Activated T-cell treated with anti-CD3 and anti-CD28 coated beads, Interleukin-2, amount 50 U/mL, for 4 hours (primary cell): ENCODE measurements around the gene TMEM150C. TPM values are rescaled to one million over a fixed set of nuclear protein-coding genes. Genes with fewer than 3 reads are reported as not detected.
"Not testable (repeated sequence)": the region's sequence is repeated elsewhere in the genome, so short reads cannot be mapped to it uniquely, and the experiment has no call there.

Experiments
- ATAC-seq, 2 donors: fragments of 200-7000 bp; cut with Tn5 transposase; one replicate each; pipeline ENCODE4 v1.10.0; 2021
- DNase-seq: peaks from one replicate; pipeline ENCODE4 v3.0.0-alpha.2; 2020
- H3K27me3 Mint-ChIP-seq: one replicate; pipeline ENCODE4 v1.8.0; 2021; ENCODE audit warnings: low read depth, mixed read lengths
- H3K36me3 Mint-ChIP-seq: one replicate; pipeline ENCODE4 v1.8.0; 2022; ENCODE audit warnings: mixed read lengths; ENCODE audit not compliant: insufficient read depth
- H3K4me1 Mint-ChIP-seq: one replicate; pipeline ENCODE4 v1.8.0; 2021; ENCODE audit warnings: low read depth, mixed read lengths
- H3K4me3 Mint-ChIP-seq: one replicate; pipeline ENCODE4 v1.8.0; 2021; ENCODE audit warnings: mild to moderate bottlenecking, moderate library complexity, mixed read lengths
- H3K9me3 Mint-ChIP-seq: one replicate; pipeline ENCODE4 v1.8.0; 2021; ENCODE audit warnings: mixed read lengths
- total RNA-seq, 3 donors: library from RNA; stranded (reverse); gene quantifications; one replicate each; pipeline ENCODE4 v1.2.1, GENCODE V29; 2021

Gene TMEM150C
- total RNA-seq, 3 donors from 2014 or later, result 0.13 to 0.24 TPM; not detected in 1

DNA sequence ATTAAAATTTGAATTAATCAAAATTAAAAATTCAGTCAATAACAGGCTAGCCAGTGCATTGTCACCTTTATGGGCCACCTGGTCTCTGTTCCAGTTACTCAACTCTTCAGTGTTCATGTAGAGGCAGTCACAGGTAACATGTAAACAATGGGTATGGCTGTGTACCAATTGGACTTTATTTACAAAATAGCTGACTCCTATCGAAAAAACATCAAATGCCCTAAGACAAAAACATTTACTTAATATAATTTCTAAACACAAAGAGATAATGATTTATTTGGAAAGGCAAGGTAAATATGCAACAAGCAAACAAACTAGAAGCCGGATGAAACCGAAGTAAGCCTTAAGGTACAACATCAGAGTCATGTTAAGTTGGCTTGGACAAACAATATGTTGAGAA is 8.8 kb downstream of the TMEM150C start:
- DNase-seq (no peak), ATAC-seq (no peak)
- peaks cover 6% of the 10 kb centered on the region for H3K9me3 Mint-ChIP-seq
- no peak overlapping the region for H3K4me3 Mint-ChIP-seq
- no peaks in the 10 kb centered on the region for H3K4me1 Mint-ChIP-seq
- no peaks in the 10 kb centered on the region for H3K36me3 Mint-ChIP-seq
- peaks cover 17% of the 10 kb centered on the region for H3K27me3 Mint-ChIP-seq

DNA sequence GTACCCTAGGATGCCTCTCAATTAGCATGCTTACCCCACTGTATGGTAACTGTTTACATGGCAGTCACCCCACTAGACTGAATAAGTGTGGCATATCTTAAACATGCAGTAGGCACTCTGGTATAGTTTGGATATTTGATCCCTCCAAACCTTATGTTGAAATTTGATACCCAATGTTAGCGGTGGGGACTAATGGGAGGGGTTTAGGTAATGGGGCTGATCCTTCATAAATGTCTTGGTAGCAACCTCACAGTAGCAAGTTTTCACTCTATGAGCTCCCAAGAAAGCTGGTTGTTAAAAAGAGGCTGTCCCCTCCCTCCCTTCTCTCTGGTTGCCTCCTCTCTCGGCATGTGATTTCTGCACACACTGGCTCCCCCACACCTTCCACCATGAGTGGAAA is 10.1 kb downstream of the TMEM150C start:
- DNase-seq, result no peak
- no peaks in the 10 kb centered on the region for H3K4me1 Mint-ChIP-seq
- H3K27me3 Mint-ChIP-seq, result peaks cover 11% of the 10 kb centered on the region
- H3K4me3 Mint-ChIP-seq, result no peak overlapping the region
- H3K9me3 Mint-ChIP-seq, result peaks cover 6% of the 10 kb centered on the region
- no peak for ATAC-seq
- H3K36me3 Mint-ChIP-seq, result no peaks in the 10 kb centered on the region

DNA sequence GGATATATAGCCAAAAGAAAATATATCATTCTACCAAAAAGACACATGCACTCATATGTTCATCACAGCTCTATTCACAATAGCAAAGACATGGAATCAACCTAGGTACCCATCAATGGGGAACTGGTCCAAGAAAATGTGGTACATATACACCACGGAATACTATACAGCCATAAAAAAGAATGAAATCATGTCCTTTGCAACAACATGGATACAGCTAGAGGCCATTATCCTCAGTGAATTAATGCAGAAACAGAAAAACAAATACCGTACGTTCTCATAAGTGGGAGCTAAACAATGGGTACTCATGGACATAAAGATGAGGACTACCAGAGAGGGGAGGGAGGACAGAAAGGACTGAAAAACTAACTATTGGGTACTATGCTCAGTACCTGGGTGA is 13.9 kb downstream of the TMEM150C start:
- not testable (repeated sequence) for H3K4me3 Mint-ChIP-seq, H3K36me3 Mint-ChIP-seq, ATAC-seq, H3K9me3 Mint-ChIP-seq, DNase-seq, H3K4me1 Mint-ChIP-seq
- H3K27me3 Mint-ChIP-seq, result peaks cover 17% of the 10 kb centered on the region

DNA sequence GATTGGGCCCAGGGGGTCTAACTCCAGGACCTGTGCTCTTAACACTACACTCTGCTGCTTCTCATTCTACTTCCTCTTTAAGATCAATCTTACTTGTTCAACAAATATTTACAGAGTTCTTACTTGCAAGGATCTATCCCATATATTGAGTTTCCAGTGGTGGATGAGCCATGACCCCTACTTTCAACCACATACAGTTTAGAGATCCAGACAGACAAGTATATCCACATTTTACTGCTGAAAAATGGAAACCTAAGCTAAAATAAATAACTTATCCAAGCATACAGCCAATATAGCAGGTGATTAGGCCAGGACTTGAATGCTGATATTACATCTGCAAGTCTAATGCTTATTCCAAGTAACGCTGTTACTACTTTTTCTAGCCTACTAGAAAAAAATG is 18.7 kb downstream of the TMEM150C start:
- Mint-ChIP-seq H3K4me3 (no peak overlapping the region), H3K27me3 (peaks cover 18% of the 10 kb centered on the region), H3K36me3 (no peaks in the 10 kb centered on the region), H3K9me3 (no peaks in the 10 kb centered on the region), H3K4me1 (no peaks in the 10 kb centered on the region)
- no peak for ATAC-seq
- DNase-seq, result no peak

DNA sequence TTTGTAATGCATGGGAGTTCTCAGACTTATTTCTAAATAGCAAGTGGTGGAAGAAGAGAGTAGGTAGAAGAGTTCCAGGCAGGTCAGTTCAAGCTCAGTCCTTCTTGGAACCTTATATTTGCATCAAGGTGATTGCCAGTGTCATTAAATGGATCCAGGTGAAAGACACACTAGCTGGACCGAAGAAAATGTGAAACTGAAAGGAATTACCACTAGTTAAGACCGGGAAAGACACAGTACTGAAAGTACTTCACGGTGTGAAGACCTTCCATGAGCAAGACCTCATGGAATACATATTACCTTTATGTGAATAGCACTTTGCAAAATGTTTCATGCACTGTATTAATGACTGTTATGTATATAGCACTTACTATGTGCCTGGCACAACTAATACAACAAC is 19.1 kb downstream of the TMEM150C start:
- H3K4me1 Mint-ChIP-seq, result no peaks in the 10 kb centered on the region
- ATAC-seq (no peak), DNase-seq (no peak)
- H3K4me3 Mint-ChIP-seq, result no peak overlapping the region
- peaks cover 18% of the 10 kb centered on the region for H3K27me3 Mint-ChIP-seq
- no peaks in the 10 kb centered on the region for H3K36me3 Mint-ChIP-seq
- H3K9me3 Mint-ChIP-seq, result no peaks in the 10 kb centered on the region

DNA sequence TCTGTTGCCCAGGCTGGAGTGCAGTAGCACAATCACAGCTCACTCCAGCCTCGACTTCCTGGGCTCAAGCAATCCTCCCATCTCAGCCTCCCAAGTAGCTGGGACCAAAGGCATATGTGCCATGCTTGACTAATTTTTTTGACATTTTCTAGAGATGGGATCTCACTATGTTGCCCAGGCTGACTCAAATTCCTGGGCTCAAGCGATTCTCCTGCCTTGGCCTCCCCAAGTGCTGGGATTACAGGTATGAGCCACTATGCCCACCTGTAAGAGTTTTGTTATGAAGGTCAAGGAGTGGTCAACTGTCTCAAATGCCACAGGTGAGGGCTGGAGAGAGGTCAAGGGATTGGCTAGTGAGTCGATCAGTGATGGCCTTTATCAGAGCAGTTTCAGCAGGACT is 32.5 kb downstream of the TMEM150C start:
- no peak overlapping the region for H3K4me3 Mint-ChIP-seq
- H3K36me3 Mint-ChIP-seq, result no peaks in the 10 kb centered on the region
- ATAC-seq, result no peak
- H3K27me3 Mint-ChIP-seq, result peaks cover 13% of the 10 kb centered on the region
- no peaks in the 10 kb centered on the region for H3K4me1 Mint-ChIP-seq
- H3K9me3 Mint-ChIP-seq, result no peaks in the 10 kb centered on the region
- no peak for DNase-seq

DNA sequence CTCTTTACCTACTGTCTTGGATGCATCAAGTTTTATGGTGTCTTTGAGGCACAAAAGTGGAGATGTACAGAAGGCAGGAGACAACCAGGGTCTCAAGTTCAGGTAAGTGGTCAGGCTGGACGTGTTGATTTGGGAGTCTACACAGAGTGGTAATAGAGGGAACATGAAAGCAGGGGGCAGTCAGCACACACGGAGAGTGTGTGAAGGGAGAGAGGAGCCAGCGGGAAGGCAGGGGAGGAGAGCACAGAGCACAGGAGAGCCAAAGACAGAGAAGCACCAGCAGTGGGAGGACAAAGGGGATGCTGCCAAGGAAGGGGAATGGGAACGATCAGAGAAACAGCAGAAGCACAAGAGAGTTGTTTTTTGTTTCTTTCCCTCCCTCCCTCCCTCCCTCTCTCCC is 32.9 kb downstream of the TMEM150C start:
- H3K9me3 Mint-ChIP-seq, result no peaks in the 10 kb centered on the region
- H3K27me3 Mint-ChIP-seq, result peaks cover 13% of the 10 kb centered on the region
- ATAC-seq (no peak), DNase-seq (no peak)
- no peak overlapping the region for H3K4me3 Mint-ChIP-seq
- no peaks in the 10 kb centered on the region for H3K36me3 Mint-ChIP-seq
- no peaks in the 10 kb centered on the region for H3K4me1 Mint-ChIP-seq

DNA sequence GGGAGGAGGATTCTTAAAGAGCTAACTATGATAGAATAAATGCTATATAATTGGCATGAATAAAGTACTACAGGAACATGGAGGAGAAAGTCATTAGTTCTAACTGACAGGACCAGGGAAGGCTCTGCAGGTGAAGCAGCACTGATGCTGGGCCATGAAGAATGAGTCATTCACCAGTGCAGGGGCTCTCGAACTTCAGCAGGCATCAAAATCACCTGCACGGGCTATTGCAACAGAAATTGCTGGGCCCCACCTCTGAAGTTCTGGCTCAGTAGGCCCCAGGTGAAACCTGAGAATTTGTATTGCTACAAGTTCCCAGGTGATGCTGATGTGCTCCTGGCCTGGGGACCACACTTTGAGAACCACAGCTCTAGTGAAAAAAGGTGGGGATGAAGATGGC is 33.7 kb downstream of the TMEM150C start:
- ATAC-seq, result no peak
- no peak for DNase-seq
- H3K4me1 Mint-ChIP-seq, result no peaks in the 10 kb centered on the region
- H3K9me3 Mint-ChIP-seq, result no peaks in the 10 kb centered on the region
- H3K4me3 Mint-ChIP-seq, result no peak overlapping the region
- H3K36me3 Mint-ChIP-seq, result no peaks in the 10 kb centered on the region
- peaks cover 12% of the 10 kb centered on the region for H3K27me3 Mint-ChIP-seq

DNA sequence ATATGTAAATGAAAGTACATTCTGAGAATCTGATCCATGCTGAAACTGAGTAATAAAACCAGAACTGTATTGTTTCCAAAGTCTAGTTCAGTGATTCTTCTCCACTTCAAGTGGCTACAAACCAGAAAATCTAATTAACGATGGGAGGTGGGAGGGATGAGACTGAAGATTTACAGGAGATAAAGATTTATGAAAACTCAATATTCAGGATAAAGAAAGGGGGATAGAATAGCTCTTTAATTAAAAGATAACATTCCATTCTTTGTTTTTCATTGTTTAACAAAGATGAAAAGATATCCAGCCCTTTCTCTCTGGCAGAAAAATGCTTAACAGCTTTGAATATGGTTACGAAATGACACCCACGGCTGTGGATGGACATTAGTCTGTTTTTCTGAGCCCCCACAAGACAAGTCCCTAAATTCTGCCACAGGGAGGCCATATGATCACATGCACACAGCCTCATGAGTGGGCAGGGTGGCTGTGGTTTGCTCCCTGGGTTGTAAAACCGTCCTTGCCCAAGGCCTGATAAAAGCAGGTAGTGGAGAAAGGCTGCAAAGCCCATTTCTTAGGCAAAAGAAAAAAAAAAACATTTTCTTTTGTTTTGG is 36.4 kb downstream of the TMEM150C start:
- ATAC-seq (no peak), DNase-seq (no peak)
- Mint-ChIP-seq H3K4me1 (no peaks in the 10 kb centered on the region), H3K9me3 (no peaks in the 10 kb centered on the region), H3K27me3 (peaks cover 16% of the 10 kb centered on the region), H3K36me3 (no peaks in the 10 kb centered on the region), H3K4me3 (no peak overlapping the region)

DNA sequence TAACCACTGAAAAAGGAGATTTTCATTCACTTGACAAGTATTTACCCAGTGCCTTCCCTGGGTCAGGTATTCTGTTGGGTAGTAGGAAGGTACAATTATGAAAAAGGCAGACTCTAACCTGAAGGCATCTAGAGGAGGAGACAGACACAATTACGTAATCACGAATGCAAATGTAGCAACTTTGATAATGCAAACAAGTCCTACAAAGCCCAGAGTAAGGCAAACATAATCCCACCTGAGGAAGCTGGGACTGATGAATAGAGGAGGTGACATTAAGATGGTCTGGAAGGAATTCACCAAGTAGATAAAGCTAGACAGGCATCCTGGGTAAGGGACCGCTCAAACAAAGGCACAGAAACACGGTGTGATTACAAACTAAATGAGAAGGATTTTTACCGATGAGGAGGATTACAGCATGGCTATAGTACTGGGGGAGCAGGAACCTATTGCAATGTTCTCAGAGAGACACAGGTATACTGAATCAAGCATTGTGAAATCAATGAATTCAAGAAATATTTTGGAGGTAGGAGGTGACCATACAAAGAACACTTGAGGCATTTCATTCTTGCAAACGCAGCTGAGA is 37.1 kb downstream of the TMEM150C start:
- DNase-seq (no peak), ATAC-seq (no peak)
- no peak overlapping the region for H3K4me3 Mint-ChIP-seq
- peaks cover 20% of the 10 kb centered on the region for H3K27me3 Mint-ChIP-seq
- H3K9me3 Mint-ChIP-seq, result no peaks in the 10 kb centered on the region
- no peaks in the 10 kb centered on the region for H3K4me1 Mint-ChIP-seq
- no peaks in the 10 kb centered on the region for H3K36me3 Mint-ChIP-seq

DNA sequence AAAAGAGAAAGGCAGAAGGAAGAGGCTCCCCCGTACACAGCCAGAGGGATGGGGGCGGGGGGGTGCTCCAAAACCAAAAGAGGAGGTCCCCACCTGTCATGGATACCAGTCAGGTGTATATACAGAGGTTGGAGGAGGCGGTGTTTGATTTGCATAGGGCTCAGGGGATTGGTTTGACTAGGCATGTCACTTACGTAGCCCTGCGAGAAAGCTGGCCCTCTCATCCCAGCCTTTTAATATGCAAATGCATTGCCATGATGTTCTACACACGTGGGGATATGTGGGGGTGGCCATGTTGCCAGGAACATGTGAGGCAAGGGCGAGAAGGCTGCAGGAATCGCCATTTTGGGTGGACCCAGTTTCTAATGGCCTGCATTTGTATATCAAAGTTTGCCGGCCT is 38.6 kb downstream of the TMEM150C start:
- no peak for ATAC-seq
- no peaks in the 10 kb centered on the region for H3K4me1 Mint-ChIP-seq
- DNase-seq, result no peak
- H3K36me3 Mint-ChIP-seq, result no peaks in the 10 kb centered on the region
- H3K4me3 Mint-ChIP-seq, result no peak overlapping the region
- H3K9me3 Mint-ChIP-seq, result no peaks in the 10 kb centered on the region
- peaks cover 20% of the 10 kb centered on the region for H3K27me3 Mint-ChIP-seq

DNA sequence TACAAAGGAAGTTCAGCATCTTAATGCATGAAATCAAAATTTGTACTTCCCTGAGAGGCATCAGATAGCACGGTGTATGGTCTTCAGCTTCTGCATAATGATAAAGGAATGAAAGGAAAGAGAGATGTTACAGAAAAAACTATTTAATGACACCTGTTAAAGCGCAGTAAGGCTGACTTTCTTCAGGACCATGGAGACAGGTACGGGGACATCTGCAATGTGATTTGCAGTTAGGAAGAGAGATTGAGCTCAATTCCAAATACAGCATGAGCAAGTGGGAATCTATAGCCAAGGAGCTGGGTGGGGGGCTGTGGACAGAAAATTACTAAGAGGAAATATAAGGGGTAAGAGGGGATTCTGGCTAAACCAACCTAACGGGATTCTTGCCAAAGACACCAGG is 39.3 kb downstream of the TMEM150C start:
- Mint-ChIP-seq H3K4me3 (no peak overlapping the region), H3K27me3 (peaks cover 15% of the 10 kb centered on the region), H3K36me3 (no peaks in the 10 kb centered on the region), H3K4me1 (no peaks in the 10 kb centered on the region), H3K9me3 (no peaks in the 10 kb centered on the region)
- ATAC-seq, result no peak
- DNase-seq, result no peak

DNA sequence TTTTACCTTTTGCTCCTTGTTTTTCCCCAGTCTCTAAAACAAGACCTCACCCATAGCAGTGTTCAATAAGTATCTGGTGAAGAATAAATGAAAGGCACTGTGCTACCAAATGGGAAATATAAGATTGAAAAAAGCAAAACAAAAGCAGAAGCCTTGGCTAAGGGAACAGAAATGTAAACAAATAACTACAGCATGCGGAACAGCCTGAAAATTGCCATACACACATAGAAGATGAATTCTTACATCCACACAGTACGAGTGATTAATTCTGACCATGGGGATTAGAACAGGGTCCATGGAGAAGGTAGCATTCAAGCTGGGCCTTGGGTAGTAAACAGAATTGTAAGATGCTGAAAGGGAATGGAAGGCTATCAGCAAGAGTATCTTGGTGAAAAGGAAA is 40.5 kb downstream of the TMEM150C start:
- Mint-ChIP-seq H3K4me3 (no peak overlapping the region), H3K36me3 (no peaks in the 10 kb centered on the region), H3K9me3 (no peaks in the 10 kb centered on the region), H3K27me3 (peaks cover 10% of the 10 kb centered on the region), H3K4me1 (no peaks in the 10 kb centered on the region)
- DNase-seq (no peak), ATAC-seq (no peak)

DNA sequence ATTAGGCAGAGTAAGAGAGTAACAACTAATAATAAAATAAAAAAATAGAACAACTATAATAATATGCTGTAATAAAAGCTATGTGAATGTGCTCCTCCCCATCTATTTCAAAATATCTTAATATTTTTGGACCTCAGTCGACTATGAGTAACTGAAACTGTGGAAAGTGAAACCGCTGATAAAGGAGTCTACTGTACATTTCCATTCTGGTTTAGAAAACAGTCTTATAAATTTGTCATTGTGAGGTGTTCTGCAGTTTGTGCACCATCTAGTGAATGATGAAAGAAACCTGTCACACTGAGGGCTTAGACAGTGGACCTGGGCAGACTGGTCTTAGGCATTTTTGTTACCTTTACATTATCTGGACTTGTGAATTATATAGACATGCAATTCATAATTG is 42.0 kb downstream of the TMEM150C start:
- Mint-ChIP-seq H3K9me3 (no peaks in the 10 kb centered on the region), H3K36me3 (no peaks in the 10 kb centered on the region), H3K27me3 (peaks cover 12% of the 10 kb centered on the region), H3K4me1 (no peaks in the 10 kb centered on the region), H3K4me3 (no peak overlapping the region)
- DNase-seq (no peak), ATAC-seq (no peak)

DNA sequence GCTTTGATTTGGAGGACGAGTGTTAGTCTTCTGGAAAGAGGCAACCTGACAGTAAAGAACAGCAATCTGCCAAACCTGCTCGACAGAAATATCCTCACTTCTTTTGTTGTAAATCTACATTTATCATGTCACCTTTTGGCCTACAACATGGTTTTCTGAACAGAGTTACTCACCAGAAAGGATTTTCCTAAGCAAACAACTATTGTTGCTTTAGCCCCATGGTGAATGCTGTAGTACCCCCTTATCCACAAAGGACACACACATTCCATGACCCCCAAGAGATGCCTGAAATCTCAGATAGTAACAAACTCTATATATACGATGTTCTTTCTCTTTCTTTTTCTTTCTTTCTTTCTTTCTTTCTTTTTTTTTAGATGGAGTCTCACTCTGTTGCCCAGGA is 42.7 kb downstream of the TMEM150C start:
- peaks cover 15% of the 10 kb centered on the region for H3K27me3 Mint-ChIP-seq
- H3K9me3 Mint-ChIP-seq, result no peaks in the 10 kb centered on the region
- no peak overlapping the region for H3K4me3 Mint-ChIP-seq
- H3K36me3 Mint-ChIP-seq, result no peaks in the 10 kb centered on the region
- DNase-seq, result no peak
- ATAC-seq, result no peak
- no peaks in the 10 kb centered on the region for H3K4me1 Mint-ChIP-seq
